Measurements from ENCODE around the gene TXNDC11.

Gene TXNDC11

GRCh38 chr16:11630046-11630767, 112.5 kb downstream of the TXNDC11 start:
- FAIRE-seq (no peak), DNase-seq (ENCODE audit: insufficient read length, low spot score) (no peak)
- TF ChIP-seq POU2F2 (IDR thresholded peaks at IDR 0.05; ENCODE audit: low read depth, low read length) (no peak), TAF1 (IDR thresholded peaks at IDR 0.05; ENCODE audit: low read depth, low read length) (no peak), SPI1 (IDR thresholded peaks at IDR 0.05; ENCODE audit: low read depth, low read length) (no peak), POLR2AphosphoS5 (IDR thresholded peaks at IDR 0.05; ENCODE audit: low read depth, low read length) (no peak), POLR2A (IDR thresholded peaks at IDR 0.05; ENCODE audit: low read depth, low read length) (no peak), PAX5 (IDR thresholded peaks at IDR 0.05; ENCODE audit: insufficient read depth, low read length, severe bottlenecking) (no peak)

All from GM12891 (cell line).